GM23248 (cell line): ENCODE measurements around the gene RBL2.

Experiments
- EZH2 ChIP-seq: fragments of 200-600 bp; sonication (generic); IDR thresholded peaks from 2 replicates; pipeline ENCODE4 v1.6.1; 2018; ENCODE audit warnings: antibody characterized with exemption, mild to moderate bottlenecking; ENCODE audit not compliant: insufficient read depth, poor library complexity, severe bottlenecking
- EZH2phosphoT487 ChIP-seq: fragments of 200-600 bp; sonication (generic); IDR thresholded peaks from 2 replicates; pipeline ENCODE4 v1.6.1; 2018; ENCODE audit warnings: antibody characterized with exemption, moderate library complexity, mild to moderate bottlenecking, low read depth; ENCODE audit not compliant: insufficient read depth

GRCh38 chr16:53429221-53429943, 4.9 kb upstream of the RBL2 start:
- TF ChIP-seq EZH2: no peak
- TF ChIP-seq EZH2phosphoT487: no peak
